HG03066 (cell line): ENCODE results near the gene MUC4.
"Not testable (repeated sequence)": the region's sequence is repeated elsewhere in the genome, so short reads cannot be mapped to it uniquely, and the experiment has no call there.

Experiments
- ATAC-seq: cut with Tn5 transposase; IDR thresholded peaks from one replicate; pipeline ENCODE4 v1.9.1; 2021; ENCODE audit warnings: low read depth; ENCODE audit not compliant: unreplicated experiment

MUC4 gene

DNA sequence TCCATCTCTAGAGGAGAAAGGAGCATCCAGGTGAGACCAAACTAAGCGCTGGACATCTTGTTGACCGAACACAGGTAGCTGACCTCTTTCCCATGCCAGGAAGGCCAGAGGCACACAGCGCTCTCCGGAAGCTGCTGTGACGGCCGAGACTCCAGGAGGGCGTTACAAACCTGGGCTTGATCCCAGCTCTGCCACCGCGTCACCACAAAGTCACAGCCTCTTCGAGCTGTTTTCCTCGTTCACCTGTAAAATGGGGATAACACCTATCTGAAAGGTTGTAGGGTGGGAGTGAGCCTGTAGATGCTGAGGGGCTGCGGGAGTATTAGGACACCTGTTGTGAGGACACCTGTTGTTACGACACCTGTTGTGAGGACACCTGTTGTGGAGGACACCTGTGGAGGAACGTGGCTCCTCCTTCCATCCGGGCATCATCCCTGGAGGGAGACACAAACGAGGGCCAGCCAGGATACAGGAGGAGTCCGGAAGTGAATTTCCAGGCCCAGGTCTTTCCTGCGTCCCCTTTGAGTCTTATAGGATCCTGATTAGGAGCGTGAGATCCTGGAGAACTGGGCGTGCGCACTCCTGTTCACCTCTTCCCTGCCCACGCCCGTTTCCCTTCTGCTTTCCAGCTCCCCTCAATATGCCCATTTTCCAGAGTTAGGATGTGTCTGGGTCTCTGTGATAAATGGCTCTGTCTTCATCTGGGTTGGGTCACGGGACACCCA lies 2.3 kb upstream of the MUC4 start:
- ATAC-seq = no peak

GRCh38 chr3:195812366-195812765 lies 637 bp upstream of the MUC4 start:
- no peak for ATAC-seq

GRCh38 chr3:195810455-195810845 lies 1.3 kb downstream of the MUC4 start:
- no peak for ATAC-seq

DNA sequence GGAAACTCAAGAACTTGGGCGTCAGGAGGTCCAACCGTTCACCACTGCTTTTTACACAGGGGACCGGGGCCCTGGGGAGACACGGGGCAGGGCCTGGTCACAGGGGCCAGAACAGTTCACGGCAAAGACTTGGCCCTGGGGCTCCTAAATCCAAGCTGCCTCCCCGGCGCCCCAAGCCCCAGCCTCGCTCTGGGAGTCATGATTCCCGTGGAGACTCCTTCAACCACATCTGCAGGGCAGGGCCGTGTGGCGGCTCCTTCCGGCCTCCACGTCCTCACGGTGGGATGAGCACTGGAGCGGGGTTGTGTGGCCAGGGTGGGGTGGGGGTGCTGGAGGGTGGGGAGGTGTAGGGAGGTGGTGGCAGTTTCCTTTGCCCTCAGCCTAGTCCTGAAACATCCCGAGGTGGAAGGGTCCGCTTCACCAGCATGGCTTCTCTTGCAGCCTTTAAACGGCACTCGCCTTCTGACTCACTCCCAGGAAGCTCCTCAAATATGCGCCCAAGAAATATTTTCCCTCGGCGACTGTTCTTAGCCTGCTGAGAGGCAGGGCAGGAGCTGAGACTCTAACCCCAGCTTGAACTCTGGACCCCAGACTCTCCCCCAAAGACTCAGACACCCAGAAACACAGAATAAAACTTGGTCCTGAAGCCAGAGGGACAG lies 1.8 kb downstream of the MUC4 start:
- ATAC-seq = no peak

DNA sequence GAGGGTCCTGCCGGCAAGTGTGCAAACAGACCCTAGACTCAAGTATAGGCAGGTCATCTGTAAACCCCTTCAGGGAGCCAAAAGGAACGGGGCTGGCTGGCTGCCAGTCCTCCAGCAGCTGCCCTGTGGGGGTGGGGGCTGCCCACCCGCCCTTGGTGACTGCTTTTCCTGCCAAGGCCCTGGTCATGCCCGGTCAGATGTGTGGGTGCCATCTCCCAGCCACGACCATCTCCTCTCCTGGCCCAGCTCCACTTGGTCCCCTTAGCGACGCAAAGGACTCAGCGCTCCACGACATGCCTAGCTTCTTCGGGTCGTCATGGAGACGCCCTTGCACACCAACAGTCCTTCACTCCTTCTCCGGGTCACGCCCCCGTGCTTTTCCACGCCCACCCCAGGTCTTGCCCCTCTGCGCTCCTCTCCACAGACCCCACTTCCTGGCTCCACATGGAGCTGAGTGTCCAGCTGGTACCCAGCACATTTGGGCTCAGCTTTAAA lies 2.4 kb downstream of the MUC4 start:
- ATAC-seq = no peak

- ATAC-seq = no peak
Measured at GRCh38 chr3:195808741-195809290, 2.9 kb downstream of the MUC4 start.

GRCh38 chr3:195807681-195808121 lies 4.0 kb downstream of the MUC4 start:
- ATAC-seq = no peak

DNA sequence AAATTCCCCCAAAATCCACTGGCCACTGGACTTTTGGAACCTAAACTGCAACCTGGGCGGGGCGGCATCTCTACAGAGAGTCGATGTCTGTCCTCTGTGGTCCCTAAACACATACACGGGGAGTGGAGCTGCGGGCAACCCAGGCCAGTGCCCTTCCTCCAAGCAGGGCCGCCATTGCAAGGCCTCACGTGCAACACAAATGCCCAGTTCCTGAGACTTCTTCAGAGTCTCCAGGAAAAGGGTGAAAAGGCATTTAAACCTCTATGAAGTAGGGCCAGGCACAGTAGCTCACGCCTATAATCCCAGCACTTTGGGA lies 4.9 kb downstream of the MUC4 start:
- ATAC-seq = no peak

GRCh38 chr3:195806211-195806915 lies 5.4 kb downstream of the MUC4 start:
- no peak for ATAC-seq

DNA sequence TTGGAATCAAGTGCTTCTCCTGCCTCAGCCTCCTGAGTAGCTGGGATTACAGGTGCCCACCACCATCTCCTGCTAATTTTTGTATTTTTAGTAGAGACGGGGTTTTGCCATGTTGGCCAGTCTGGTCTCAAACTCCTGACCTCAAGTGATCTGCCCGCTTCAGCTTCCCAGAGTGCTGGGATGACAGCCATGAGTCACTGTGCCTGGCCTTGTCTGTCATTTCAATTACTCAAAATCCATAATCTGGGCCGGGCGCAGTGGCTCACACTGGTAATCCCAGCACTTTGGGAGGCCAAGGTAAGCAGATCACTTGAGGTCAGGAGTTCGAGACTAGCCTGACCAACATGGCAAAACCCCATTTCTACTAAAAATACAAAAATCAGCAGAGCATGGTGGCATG lies 6.1 kb downstream of the MUC4 start:
- ATAC-seq = not testable (repeated sequence)

DNA sequence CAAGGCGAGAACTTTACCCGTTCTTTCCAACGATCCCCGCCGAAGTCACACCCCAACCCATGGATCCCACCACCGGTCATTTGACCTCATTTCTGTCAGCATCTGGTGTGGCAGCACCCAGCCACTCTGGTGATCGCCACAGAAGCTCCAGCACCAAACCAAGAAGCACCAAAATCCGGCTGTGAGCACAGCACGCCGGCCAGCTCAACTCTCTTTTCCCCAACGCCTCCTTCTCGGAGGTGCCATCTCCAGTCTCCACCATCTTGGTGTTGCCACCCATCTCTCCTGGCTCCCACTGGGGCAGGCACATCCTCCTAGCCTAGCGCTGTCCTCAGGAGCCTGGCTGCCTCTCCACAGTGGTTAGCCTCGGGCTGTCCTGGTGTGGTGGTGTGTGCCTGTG lies 6.5 kb downstream of the MUC4 start:
- ATAC-seq = no peak

- no peak for ATAC-seq
Measured at GRCh38 chr3:195803289-195803908, 8.3 kb downstream of the MUC4 start.

- no peak for ATAC-seq
Measured at GRCh38 chr3:195802795-195803194, 8.9 kb downstream of the MUC4 start.

DNA sequence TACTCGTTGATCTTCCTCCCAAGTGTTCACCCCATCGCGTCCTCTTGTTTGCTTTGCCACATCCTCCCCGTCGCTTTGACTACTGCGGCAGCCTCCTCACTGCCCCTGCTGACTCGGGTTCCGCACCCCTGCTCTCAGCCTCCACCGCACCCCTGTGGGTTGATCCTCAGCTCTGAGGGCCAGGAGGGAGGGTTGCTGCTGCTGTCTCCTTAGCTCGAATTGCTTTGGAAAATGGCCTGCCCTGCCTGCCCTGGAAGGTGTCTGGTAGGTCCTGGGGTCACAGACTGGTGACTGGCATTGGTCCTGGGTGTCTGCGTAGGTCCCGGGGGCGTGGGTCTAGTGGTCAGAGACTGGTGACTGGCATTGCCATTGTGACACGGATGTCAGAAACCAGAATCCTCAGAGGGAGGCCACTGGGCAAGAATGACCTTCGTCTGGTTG lies 9.4 kb downstream of the MUC4 start:
- no peak for ATAC-seq

DNA sequence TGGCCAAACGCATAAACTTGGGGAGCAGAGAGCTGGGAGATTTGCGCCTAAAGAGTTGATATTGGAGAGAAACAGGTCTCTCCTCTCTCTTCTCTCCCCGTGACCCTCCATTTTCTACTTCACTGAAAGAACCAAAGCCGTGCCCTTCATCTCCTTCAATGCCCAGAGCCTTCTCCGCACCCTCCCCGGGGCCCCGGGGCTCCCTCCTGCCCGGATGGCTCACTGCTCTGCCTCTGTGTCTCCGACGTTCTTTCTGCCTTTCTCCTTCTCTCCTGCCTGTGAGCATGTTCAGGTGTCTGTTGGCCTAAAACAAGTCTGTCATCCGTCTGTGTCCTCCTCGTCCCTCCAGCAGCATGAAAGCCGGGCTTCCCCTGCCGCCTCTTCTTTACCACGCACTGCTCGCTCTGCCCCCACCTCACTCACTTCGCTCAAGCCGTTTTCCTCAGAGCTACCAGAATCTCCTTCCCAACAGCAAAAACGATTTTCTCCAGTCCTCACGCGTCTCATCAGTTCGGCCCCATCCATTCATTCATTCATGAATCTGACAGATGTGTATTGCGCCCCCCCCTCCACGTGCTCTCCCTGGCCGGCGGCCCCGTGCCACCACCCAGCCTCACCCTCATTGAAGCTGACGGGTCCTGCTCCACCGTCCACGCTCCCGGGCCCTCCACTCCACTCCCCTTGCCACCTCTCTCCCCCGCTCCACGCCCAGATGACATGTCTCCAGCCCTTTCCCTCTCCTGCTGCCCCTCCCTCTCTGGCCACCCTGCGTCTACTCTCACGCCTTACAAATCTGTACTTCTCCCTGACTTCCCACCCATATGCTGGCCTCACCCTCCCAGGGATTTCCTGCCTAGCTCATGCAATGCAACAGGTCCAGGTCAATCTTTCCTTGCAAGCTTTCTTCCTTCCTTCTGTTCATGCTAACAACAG lies 10.2 kb downstream of the MUC4 start:
- no peak for ATAC-seq

DNA sequence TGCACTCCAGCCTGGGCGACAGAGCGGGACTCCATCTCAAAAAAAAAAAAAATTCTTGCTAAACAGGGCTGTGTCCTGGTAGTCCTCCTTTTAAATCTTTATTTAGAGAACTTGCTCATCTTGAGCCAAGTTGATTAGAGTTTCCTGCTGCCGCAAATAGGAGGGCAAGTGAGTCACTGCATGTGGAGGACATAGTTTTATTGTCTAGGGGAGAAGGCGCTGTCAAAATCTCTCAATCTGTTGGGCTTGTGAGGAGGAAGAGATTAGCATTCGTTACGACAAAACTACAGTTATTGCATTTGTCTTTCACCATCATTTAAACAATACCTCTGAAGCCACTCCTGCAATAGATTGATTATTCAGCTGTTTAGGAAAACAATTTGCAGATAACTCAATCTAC lies 11.5 kb downstream of the MUC4 start:
- ATAC-seq = no peak

GRCh38 chr3:195796795-195797194 lies 14.9 kb downstream of the MUC4 start:
- no peak for ATAC-seq

DNA sequence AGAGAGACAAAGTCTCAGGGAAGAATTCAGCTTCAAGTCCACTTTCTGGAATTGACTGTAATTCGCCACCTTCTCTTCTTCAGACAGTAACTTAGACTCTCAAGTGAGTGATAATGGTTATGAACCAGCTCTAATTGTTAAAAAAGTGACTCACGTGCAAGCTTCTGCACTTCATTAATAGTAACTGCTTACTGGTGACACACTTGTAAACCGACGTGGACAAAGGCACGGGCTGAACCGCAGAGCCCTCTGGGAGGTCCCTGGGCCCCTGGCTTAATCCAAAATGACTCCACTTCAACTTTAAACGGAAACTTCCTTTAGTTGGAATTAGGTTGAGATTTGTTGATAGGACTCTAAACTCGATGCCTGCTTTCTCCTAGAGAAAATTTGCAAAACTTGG lies 17.0 kb downstream of the MUC4 start:
- ATAC-seq = no peak

DNA sequence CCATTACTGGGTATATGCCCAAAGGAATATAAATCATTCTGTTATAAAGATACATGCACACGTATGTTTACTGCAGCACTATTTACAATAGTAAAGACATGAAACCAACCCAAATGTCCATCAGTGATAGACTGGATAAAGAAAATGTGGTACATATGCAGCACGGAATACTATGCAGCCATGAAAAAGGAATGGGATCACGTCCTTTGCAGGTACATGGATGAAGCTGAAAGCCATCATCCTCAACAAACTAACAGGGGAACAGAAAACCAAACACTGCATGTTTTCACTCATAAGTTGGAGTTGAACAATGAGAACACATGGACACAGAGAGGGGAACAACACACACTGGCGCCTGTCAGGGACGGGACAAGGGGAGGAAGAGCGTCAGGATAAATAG lies 19.1 kb downstream of the MUC4 start:
- ATAC-seq = not testable (repeated sequence)

DNA sequence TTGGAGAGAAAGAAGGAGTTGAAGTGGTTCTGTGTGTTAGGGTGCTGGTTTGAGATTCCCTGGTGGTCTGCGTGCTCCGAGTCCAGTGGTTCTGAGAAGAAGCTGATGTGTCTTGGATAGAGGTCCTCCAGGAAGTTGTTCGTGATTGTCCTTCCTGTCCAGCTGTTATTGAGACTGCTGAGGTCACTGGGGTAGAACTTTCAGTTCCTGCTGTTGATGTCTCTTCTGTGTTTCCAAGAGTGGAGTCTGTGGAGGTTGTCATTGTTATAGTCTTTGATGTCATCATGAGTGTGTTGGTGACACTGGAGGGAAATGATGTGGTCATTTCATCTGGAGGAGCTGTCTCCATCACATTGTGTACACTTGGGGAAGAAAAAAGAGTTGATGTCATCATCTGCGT lies 20.8 kb downstream of the MUC4 start:
- no peak for ATAC-seq
